NCI-H187 treated with DMSO at 0.1 percent for 48 hours (cell line): ENCODE measurements around the gene KIF26B.

Source experiments
- DNase-seq: peaks from one replicate; lab custom pipeline; 2025; lab: John Stamatoyannopoulos, UW

Gene KIF26B

DNA sequence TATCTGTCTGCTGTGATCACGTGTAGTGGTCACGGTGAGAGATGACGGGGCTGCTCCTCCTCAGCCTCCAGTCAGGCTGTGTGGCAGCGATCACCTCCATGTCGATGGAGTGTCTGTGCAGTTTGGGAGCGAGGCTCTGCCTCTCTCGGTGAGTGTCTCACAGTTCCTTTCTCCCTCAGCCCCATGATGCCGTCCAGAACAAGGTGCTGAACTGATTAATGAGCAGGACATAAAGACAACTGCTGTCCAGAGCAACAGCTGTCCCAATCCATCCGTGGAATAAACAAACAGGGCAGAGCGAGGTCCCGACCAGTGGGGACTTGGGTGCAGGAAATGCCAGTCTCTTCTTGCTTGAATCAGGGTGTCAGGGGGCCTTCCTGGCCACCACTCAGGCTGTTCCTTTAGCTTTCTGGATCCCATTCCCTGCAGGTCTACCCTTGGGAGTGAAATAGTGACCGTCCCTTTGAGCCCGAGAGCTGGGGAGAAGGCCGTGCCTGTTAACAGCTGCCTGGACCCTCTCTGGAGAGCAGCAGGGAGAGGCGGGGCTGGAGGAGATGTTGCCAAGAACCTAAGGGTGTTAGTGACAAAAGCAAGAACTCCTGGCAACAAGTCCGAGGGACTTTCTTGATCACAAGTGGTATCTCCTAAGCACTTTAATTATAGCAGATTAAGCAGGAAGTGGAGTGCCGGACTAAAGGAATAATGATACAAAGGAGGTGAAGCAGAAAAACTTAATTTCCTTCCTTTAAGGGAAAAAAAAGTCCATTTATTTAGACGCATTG is 443.9 kb downstream of the KIF26B start:
- no peak for DNase-seq

DNA sequence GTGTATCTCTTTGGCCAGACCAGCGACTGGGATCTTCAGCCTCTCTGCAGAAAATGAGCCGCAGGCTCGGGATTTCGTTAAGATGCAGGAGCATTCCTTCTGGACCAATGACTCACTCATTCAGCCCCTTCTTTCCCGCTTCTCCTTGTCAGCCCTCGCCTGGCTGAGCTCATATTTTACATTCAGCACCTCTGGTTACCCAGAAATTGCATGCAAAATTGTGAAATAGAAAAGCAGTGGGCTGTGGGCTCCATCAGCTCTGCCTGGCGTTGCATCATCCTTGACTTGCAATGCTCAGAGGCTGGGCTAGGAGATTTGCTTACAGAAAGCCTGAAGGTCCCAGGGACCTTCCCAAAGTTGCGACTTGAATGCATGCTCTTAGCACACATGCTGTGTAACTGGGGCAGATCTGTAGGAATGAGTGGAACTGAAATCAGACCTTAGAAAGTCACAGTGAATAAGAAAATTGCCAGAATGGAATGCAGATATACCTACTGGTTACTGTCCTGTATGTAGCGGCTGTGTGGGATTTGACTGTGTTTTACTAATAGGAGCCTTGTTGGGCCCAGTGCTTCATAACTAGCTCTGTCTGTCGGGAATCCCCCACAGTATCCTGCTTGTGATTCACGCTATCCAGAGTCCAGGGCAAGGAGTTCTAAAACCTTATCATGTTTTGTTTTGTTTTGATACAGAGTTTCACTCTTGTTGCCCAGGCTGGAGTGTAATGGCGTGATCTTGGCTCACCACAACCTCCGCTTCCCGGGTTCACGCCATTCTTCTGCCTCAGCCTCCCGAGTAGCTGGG is 444.8 kb downstream of the KIF26B start:
- DNase-seq = no peak

DNA sequence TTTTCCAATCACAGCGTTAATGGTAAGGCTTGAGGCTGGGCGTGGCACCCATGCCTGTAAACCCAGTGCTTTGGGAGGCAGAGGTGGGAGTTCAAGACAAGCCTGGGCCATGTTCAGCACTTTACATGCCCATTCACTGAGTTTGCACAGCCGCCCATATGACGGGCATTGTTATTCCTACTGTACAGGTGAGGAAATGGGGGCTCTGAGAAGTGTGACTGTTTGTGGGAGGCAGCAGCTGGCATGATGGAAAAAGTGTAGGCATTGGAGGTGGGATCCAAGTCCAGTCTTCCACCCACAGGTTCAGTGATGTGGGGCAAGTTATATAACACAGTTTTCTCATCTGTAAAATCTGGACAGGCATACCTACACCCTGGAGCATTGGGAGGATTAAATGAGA is 445.9 kb downstream of the KIF26B start:
- no peak for DNase-seq

DNA sequence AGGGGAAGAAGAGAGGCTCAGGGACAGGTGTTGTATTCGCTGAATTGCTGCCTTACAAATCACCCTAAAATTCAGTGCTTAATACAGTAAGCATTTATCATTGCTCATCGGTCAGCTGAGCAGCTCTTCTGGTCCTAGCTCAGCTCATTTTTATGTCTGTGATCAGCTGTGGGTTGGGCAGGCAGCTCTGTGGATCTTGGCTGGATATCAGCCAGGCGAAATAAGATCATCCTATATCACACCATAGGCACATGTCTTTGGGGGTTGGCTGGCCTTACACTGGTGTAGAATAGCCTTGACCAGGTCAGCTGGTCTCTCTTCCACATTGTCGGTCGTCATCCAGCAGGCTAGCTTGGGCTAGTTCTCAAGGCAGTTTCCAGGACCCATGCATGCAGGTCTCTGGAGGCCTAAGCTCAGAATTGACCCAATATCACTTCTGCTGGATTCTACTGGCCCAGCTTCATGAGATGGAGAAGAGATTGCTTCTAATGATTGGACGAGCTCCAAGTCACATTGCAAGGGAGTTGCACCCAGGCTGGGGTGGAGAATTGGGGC is 448.6 kb downstream of the KIF26B start:
- DNase-seq = no peak

DNA sequence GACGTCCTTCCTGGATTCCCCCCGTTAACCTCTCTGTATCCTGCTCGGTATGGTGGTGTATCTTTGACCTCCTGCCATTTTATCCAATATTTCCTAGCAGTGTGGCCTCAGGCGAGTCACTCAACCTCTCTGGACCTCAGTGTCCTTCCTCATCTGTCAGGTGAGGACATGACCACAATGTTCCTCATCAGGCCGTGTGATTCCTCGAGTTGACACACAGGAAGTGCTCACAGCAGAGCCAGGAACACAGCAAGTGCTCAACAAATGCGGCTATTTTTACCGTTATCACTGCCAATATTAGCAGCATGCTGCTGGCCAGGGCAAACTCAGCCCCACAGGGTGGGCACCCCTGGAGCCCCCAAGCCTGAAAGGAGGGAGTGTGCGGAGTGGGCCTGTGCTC is 450.2 kb downstream of the KIF26B start:
- no peak for DNase-seq

DNA sequence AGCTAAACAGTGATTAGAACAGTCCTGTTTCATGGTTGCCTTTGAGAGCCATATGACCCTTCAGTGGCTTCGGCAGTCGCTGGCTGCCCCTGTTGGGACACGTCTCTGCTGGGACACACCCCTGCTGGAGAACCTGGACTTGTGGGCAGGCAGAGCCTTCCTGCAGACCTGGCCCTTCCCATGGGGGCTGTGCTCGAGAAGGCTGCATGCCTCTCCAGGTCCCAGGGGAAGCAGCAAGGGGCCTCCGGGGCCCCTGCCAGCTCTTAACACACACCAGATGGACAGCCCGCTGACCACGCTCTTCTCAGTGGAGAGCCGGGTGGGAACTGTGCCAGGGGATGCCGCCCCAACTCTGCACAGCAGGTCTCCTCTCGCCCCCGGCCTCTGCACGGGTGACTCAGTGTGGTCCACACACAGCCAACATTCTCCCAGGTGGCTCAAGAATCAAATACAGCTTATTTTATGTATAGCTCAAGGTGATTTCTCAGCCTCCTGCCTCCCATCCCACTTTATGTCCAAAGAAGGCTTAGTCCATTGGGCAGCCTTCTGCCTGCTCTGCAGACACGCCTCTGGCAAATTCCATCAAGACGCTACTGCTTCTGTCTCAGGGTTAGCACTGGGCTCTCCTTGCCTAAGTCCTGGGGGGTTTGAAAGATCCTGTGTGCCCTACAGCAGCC is 450.8 kb downstream of the KIF26B start:
- DNase-seq = no peak

DNA sequence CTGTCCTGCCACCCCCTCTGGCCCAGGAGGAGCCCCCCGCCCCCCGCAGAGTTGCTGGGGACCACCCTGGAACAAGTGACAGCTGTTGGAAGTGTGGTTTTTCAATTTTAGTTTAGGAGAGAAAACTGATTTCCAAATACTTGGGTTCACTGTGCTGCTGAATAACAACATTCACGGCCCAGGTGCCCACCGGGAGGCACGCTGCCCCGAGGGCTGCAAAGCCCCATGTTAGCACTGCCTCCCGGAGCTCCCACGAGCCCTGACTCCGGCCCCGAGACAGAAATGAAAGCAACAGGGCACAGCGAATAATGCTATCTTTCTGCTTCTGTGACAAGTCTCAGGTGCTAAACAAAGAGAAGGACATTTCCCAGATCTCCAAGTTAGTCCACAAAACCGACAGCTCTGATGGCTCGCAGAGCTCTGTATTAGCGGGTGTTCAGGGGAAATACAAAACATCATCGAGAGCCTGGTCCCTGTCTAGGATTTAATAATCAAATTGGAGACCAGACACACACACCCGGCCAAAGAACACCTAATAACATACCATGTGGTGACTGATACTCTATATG is 451.5 kb downstream of the KIF26B start:
- DNase-seq = no peak

DNA sequence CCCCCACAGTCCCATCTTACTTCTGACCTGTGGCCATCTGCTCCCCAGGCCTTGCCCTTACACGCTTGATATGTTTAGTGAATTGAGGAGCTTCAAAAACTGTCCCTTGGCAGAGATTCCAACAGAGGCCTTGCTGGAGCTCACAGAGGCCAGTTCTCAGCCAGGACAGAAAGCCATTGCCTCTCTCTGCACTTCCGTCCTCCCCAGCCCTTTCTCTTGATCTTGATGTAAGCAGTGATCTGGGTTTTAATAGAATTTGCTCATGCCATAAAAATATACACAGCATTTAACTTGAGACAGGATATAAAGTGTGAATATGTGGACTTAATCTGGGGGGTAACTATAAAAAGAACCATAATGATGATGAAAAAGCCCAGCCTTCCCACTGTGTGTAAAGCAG is 453.5 kb downstream of the KIF26B start:
- DNase-seq = no peak

DNA sequence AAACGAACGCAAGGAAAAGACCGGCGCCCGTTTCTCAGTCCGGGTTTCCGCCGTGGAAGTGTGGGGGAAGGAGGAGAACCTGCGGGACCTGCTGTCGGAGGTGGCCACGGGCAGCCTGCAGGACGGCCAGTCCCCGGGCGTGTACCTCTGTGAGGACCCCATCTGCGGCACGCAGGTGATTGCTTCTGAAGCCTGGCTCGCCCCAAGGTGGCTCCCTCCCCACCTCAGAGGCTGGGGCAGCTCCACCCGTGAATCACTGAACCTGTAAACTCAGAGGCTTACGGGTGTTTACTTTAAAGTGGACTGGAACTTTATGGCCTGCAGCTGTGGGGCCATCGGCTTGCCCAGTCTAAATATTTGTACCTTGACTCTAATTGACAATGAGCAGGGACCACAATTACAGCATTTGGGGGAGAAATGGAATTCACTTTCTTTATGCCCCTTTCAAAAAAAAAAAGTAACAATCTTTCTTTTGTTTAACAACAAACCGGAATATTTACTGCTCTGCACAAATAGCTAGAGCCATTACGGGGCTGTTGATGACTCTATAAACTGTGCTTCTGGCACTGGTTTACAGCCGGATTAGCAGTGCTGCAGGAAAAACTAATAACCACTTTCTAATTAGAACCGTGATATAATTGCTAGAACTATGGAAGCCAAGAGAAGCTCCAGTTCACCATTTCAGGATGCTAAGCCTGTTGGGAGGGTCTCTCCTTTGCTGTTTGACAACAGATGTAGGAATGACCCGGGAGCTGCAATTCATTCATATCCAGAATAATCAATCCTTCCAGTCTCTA is 454.8 kb downstream of the KIF26B start:
- no peak for DNase-seq

DNA sequence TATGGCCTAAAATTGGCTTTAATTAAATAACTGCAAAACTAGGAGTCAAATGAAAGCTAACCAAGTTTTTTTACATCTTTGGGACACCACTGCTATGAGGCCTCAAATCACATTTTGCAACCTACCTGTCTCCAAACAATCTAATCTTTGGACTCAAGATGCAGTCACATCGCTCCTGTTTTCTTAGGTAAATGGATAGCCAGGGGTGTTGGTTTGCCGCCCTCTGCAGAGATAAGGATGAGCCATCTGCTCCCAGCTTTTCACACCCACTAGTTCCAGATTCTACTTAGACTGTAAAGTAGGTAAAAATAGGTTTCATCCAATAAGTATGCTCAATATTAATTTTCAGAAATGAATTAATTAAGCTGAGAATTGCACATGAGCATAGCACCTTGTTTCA is 456.5 kb downstream of the KIF26B start:
- DNase-seq = no peak

DNA sequence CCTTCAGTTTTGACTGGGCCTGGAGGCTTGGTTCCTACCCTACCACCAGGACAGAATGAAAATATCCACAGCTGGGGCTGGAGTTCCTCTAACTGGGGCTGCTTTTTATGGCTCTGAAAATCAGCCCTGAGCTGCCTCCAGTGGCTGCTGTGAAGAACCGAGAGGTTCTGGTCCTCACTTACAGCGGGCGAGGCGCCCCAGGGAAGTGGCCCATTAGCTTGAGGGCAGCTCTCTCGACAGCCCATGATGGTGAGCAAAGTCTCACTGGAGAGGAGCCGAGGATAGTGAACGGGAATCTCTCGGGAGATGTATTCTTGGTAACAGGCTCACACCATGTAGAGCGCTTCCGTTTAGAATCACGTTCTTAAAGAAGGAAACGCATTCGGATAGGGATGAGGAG is 459.7 kb downstream of the KIF26B start:
- no peak for DNase-seq

DNA sequence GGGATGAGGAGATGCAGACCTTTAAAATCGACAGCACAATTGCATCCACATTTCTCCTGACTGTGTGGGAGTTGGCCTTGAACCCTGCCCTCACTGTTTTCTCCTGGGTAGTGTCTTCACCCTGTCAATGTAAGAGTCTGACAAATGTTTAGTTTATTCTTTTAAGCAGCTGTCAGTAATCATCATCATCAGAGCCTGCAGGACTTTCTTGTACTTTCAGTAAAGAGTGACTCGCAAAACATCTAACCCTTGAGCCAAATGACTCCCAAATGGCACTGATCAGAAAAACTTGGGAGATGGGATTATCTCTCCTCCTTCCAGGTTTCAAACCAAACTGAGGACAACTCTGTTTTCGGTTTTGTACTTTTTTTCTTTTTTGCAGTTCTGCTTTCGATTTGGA is 460.2 kb downstream of the KIF26B start:
- no peak for DNase-seq

DNA sequence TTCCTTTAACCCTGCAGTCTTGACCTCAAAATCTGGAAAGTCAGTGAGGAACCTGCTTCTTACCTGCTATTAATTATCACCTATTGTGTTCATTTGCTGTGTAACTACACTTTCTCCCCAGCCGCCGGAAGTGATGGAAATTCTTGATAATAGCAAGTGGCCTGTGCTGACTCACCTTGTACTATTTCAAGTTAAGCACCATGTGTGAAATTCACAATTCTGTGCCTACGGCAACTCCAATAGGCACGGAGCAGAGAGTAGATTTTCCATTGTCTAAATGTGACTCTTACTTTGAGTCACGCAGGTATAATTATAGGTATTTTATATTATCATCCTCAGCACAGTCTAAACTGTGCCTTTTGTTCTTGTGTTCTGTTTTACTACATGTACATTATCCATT is 466.8 kb downstream of the KIF26B start:
- DNase-seq = no peak

DNA sequence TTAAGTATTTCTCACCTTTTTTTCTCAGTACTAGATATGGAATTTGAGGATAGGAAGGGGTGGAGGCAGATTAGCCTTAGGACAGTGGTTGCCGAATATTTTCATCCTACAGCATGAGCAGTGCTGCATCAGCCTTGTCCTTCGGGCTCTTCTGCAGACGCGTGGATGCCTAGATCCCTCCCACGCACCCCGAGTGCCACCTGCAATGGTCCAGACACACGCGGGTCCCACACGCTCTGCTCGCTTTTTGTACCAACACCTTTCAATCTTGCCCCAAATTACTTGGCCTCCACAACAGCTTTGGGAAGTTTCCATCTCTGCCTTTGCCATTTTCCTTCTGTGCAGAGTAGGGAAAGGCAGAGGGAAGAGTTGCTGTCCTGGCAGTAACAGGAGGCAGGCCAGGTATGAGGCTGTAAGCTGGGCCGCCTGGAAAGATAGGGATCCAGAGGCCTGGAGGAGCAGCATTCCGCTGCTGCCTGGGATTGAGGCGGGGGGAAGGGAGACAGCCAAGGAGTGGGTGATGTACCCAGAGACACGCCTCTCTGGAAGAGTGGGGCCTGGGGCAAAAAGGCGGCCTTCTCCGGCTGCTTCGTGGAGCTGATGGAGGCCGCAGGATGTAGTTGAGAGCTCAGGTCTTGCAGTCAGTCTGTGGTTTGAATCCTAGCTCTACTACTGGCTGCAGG is 467.7 kb downstream of the KIF26B start:
- no peak for DNase-seq

DNA sequence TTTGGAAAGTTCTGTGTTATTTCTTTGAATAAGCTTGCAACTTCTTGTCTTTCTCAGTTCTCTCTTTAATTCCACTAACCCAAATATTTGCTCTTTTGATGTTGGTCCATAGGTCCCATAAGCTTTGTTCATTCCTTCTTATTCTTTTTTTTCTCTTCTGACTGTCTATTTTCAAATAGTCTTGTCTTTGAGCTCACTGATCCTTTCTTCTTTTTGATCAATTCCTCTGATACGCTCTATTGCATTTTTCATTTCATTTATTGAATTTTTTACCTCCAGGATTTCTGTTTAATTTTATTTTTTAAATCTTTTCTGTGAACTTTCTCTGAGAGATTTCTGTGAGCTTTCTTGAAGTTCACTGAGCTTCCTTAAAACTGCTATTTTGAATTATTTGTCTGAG is 486.6 kb downstream of the KIF26B start:
- no peak for DNase-seq

DNA sequence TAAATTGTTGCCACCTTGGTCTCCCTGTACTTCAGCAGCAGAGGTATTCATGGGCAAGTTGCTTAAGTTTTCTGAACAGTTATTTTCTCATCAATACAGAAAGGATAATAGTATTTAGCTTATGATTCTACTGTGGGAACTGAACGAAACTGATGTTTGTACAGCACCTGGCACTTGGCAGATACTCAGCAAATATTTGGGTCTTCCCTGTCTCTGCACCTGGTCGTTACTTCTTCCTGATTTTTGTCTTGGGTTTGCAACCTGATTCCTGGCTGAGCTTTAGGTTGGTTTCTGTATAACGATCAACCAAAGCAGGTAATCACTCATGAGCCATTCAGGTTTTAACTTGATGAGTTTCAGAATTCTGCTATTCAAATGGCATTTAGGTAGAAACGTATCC is 490.6 kb downstream of the KIF26B start:
- DNase-seq = no peak

DNA sequence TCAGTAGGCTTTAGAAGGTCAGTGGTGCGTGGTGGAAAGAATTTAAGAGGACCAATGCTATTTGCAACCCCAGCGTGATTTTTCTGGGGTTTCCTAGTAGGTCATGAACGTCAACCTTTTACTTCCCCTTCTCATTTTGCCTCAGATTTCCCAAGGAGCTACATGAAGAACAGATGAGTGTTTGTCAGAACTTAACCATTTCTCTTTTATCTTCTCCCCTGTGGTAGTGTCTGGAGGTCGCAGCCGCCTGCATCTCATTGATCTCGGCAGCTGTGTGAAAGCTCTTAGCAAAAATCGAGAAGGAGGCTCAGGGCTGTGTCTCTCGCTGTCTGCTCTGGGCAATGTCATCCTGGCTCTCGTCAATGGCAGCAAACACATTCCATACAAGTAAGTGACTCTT is 491.1 kb downstream of the KIF26B start:
- DNase-seq = no peak

DNA sequence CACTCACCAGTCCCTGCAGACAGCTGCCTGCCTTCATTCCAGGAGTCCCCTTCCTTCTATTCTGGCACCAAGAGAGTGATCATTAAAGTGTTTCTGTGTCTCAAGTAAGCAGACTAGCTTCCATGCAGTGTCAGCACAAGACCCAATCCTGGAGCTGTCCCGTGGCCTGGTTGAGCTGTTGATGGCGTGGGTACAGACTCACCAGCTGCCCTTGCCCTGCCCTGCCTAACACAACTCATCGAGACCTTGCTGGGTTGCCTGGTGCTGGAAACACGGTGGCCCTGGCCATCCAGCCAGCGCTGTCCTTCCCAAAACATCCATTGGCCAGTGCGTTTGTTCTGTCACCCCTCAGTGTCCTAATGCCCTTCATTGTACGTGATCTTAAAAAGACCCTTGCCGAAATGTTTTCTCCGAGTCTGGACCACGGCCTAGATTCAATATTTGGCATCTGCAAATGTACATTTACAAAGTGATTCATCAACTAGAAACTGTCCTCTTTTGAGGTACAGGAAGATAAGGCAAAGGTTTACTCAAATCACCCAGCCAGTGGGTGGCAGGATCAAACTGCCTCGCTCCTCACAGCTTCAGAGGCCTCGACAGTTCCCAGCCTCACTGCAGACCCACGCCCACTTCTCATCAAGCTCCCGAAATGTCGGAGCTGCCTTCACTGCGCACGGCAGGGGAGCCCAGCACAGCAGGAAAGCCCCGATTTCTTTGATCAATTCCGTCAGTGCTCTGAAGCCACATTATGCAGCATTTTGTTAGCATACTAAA is 494.2 kb downstream of the KIF26B start:
- DNase-seq = no peak

DNA sequence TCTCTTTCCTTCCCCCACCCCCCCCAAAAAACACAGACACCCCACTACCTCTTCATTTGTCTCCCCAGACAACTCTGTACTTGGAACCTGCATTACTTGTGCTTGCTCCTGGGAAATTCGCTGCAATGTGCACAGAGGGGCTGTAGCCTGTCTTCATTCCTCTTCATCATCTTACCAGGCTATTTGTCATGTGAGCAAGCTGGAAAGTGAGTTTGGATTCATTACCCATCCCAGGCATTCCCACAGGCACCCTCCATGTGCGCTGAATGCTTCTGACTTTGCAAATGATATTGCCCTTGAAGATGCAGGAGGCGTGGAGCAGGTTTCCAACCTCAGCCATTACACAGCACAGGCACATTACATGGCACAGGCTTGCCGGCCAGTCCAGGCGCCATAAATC is 494.9 kb downstream of the KIF26B start:
- DNase-seq = no peak

DNA sequence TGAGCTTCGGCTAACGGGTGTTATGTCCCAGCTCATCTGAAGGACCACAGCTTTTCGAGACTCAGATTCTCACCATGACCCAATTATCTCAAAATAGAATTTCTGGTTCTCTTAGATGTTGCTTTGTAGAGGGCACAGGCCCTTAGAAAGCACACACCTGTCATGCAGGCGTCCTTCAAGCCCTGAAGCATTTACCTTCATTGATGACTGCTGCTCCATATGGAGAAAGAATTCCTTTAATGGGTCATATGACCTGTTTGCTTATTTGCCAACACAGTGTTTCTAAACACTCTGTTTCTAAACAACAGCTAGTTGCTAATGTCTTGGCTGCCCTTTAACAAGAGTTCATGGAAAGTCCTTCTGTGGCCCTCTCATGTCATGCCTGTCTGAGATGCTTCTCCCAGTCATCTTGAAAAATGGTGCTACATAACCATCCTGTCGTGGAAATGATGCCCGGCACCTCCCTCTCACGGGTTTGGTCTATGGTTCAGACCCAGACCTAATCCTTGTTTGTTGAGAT is 495.7 kb downstream of the KIF26B start:
- no peak for DNase-seq
